ENCODE measurements around the gene EIF4E1B. TPM values are rescaled to one million over a fixed set of nuclear protein-coding genes. Genes with fewer than 3 reads are reported as not detected.

Gene EIF4E1B
- total RNA-seq, 1 donor from 2014 or later, result not detected

GRCh38 chr5:176629317-176629852 lies 1.1 kb upstream of the EIF4E1B start:
- Mint-ChIP-seq H3K27me3 (peaks cover 94% of the 10 kb centered on the region), H3K4me3 (peak overlapping the region; percentile 34), H3K4me1 (ENCODE audit: unreplicated experiment) (peaks cover 7% of the 10 kb centered on the region), H3K27ac (no peak overlapping the region), H3K36me3 (peaks cover 3% of the 10 kb centered on the region), H3K9me3 (no peaks in the 10 kb centered on the region)
- no peak for TF ChIP-seq CTCF (conservative IDR thresholded peaks at IDR 0.05)
- DNase-seq (ENCODE audit: extremely low spot score, unreplicated experiment), result no peak

- TF ChIP-seq CTCF (conservative IDR thresholded peaks at IDR 0.05), result no peak
- Mint-ChIP-seq H3K36me3 (peaks cover 3% of the 10 kb centered on the region), H3K9me3 (peaks cover 4% of the 10 kb centered on the region), H3K4me3 (peak overlapping the region; percentile 84), H3K27ac (no peak overlapping the region), H3K27me3 (peaks cover 93% of the 10 kb centered on the region), H3K4me1 (ENCODE audit: unreplicated experiment) (peaks cover 7% of the 10 kb centered on the region)
- DNase-seq (ENCODE audit: extremely low spot score, unreplicated experiment), result no peak
Observed at GRCh38 chr5:176630681-176631222, 277 bp downstream of the EIF4E1B start.

- no peak for DNase-seq (ENCODE audit: extremely low spot score, unreplicated experiment)
- Mint-ChIP-seq H3K9me3 (peaks cover 4% of the 10 kb centered on the region), H3K4me1 (ENCODE audit: unreplicated experiment) (peaks cover 7% of the 10 kb centered on the region), H3K36me3 (peaks cover 3% of the 10 kb centered on the region), H3K27me3 (peaks cover 92% of the 10 kb centered on the region), H3K27ac (no peak overlapping the region), H3K4me3 (no peak overlapping the region)
- no peak for TF ChIP-seq CTCF (conservative IDR thresholded peaks at IDR 0.05)
Observed at GRCh38 chr5:176631383-176632200, 1.1 kb downstream of the EIF4E1B start.

- peaks cover 7% of the 10 kb centered on the region for H3K4me1 Mint-ChIP-seq (ENCODE audit: unreplicated experiment)
- TF ChIP-seq CTCF (conservative IDR thresholded peaks at IDR 0.05), result no peak
- H3K9me3 Mint-ChIP-seq, result peaks cover 4% of the 10 kb centered on the region
- no peak for DNase-seq (ENCODE audit: extremely low spot score, unreplicated experiment)
- no peak overlapping the region for H3K27ac Mint-ChIP-seq
- H3K36me3 Mint-ChIP-seq, result peaks cover 3% of the 10 kb centered on the region
- no peak overlapping the region for H3K4me3 Mint-ChIP-seq
- H3K27me3 Mint-ChIP-seq, result peaks cover 92% of the 10 kb centered on the region
Observed at GRCh38 chr5:176632745-176633144, 2.3 kb downstream of the EIF4E1B start.

- H3K36me3 Mint-ChIP-seq, result peaks cover 3% of the 10 kb centered on the region
- H3K9me3 Mint-ChIP-seq, result peaks cover 4% of the 10 kb centered on the region
- no peak overlapping the region for H3K4me3 Mint-ChIP-seq
- TF ChIP-seq CTCF (conservative IDR thresholded peaks at IDR 0.05), result no peak
- peaks cover 7% of the 10 kb centered on the region for H3K4me1 Mint-ChIP-seq (ENCODE audit: unreplicated experiment)
- no peak for DNase-seq (ENCODE audit: extremely low spot score, unreplicated experiment)
- peaks cover 91% of the 10 kb centered on the region for H3K27me3 Mint-ChIP-seq
- H3K27ac Mint-ChIP-seq, result no peak overlapping the region
Observed at GRCh38 chr5:176633598-176633997, 3.1 kb downstream of the EIF4E1B start.
